Peyer's patch (tissue), 4 donors: ENCODE results near the gene CCL25.

Source experiments
- POLR2A ChIP-seq, 2 donors: fragments of 450-650 bp; IDR thresholded peaks; one replicate each; pipeline ENCODE4 v1.5.1; 2017; ENCODE audit warnings: antibody characterized with exemption in 2 of 2, mild to moderate bottlenecking in 2 of 2, moderate library complexity in 2 of 2
- TF ChIP-seq, protein P1 (sequence below), 6 experiments: fragments of 450-650 bp in 4 of 6; fragments of 200-600 bp in 2 of 6; sonication (generic) in 1 of 6; IDR thresholded peaks; one replicate each; pipeline ENCODE4 v1.5.1; 2017 to 2019; ENCODE audit warnings: antibody characterized with exemption in 6 of 6, mild to moderate bottlenecking in 3 of 6, moderate library complexity in 1 of 6

DNA sequence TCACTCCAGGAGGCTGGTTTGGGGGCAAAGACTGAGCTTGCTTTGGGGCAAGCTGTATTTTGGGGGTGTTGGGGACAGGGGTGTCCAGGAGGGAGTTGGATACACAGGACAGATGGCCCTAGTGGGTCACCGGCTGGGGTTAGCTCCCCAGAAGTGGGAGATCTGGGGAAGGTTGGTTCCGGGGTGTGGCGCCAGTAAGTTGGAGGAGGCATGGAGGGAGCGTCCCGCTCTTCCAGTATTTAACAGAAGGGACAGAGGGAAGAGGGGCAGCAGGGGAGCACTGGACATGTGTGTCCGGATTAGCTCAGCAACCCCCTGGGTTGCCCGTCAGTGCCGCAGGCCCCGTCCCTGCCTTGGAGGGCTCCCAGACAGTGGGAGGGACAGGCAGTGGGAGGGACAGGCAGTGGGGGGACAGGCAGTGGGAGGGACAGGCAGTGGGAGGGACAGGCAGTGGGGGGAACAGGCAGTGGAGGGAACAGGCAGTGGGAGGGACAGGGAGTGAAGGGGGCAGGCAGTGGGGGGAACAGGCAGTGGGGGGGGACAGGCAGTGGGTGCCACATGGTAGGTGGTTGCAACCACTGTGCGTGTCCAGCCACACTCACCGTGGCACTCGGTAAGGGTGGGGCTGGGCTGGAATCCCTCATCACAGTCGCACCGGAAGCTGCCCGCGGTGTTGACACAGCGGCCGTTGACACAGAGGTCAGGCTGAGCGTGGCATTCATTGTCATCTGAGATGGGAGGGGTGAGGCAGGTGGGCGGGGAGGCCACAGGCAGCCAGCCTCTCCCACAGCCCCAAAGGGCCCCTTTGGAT lies 33.2 kb downstream of the CCL25 start:
- TF ChIP-seq, protein P1, sequence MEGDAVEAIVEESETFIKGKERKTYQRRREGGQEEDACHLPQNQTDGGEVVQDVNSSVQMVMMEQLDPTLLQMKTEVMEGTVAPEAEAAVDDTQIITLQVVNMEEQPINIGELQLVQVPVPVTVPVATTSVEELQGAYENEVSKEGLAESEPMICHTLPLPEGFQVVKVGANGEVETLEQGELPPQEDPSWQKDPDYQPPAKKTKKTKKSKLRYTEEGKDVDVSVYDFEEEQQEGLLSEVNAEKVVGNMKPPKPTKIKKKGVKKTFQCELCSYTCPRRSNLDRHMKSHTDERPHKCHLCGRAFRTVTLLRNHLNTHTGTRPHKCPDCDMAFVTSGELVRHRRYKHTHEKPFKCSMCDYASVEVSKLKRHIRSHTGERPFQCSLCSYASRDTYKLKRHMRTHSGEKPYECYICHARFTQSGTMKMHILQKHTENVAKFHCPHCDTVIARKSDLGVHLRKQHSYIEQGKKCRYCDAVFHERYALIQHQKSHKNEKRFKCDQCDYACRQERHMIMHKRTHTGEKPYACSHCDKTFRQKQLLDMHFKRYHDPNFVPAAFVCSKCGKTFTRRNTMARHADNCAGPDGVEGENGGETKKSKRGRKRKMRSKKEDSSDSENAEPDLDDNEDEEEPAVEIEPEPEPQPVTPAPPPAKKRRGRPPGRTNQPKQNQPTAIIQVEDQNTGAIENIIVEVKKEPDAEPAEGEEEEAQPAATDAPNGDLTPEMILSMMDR (IDR thresholded peaks at IDR 0.05), result no peak
- no peak for TF ChIP-seq POLR2A (IDR thresholded peaks at IDR 0.05)
